HG02759 (cell line): ENCODE measurements around the gene TSC2.
"Not testable (repeated sequence)": the region's sequence is repeated elsewhere in the genome, so short reads cannot be mapped to it uniquely, and the experiment has no call there.

Experiments
- ATAC-seq: cut with Tn5 transposase; IDR thresholded peaks from one replicate; pipeline ENCODE4 v1.9.1; 2021; ENCODE audit warnings: mild to moderate bottlenecking, moderate library complexity; ENCODE audit not compliant: unreplicated experiment

Gene TSC2

GRCh38 chr16:2115591-2115973 is 67.8 kb downstream of the TSC2 start:
- no peak for ATAC-seq

- ATAC-seq = not testable (repeated sequence)
These were observed 68.6 kb downstream of the TSC2 start for GRCh38 chr16:2116428-2116827.

GRCh38 chr16:2117341-2117740 is 69.6 kb downstream of the TSC2 start:
- ATAC-seq = not testable (repeated sequence)

GRCh38 chr16:2117960-2118722 is 70.4 kb downstream of the TSC2 start:
- not testable (repeated sequence) for ATAC-seq

- not testable (repeated sequence) for ATAC-seq
These were observed 73.5 kb downstream of the TSC2 start for GRCh38 chr16:2121325-2121724.

GRCh38 chr16:2121853-2122252 is 74.1 kb downstream of the TSC2 start:
- ATAC-seq = no peak

GRCh38 chr16:2122429-2122828 is 74.6 kb downstream of the TSC2 start:
- ATAC-seq = no peak

- not testable (repeated sequence) for ATAC-seq
These were observed 75.3 kb downstream of the TSC2 start for GRCh38 chr16:2122934-2123683.

- ATAC-seq = not testable (repeated sequence)
These were observed 76.1 kb downstream of the TSC2 start for GRCh38 chr16:2123706-2124376.

GRCh38 chr16:2124377-2124693 is 76.5 kb downstream of the TSC2 start:
- not testable (repeated sequence) for ATAC-seq

- ATAC-seq = not testable (repeated sequence)
These were observed 77.1 kb downstream of the TSC2 start for GRCh38 chr16:2124694-2125444.

GRCh38 chr16:2125609-2126008 is 77.8 kb downstream of the TSC2 start:
- not testable (repeated sequence) for ATAC-seq

GRCh38 chr16:2126161-2126743 is 78.5 kb downstream of the TSC2 start:
- ATAC-seq = not testable (repeated sequence)

- ATAC-seq = not testable (repeated sequence)
These were observed 79.3 kb downstream of the TSC2 start for GRCh38 chr16:2126928-2127556.

GRCh38 chr16:2127630-2128280 is 80.0 kb downstream of the TSC2 start:
- not testable (repeated sequence) for ATAC-seq

GRCh38 chr16:2129251-2129650 is 81.5 kb downstream of the TSC2 start:
- ATAC-seq = not testable (repeated sequence)

- ATAC-seq = not testable (repeated sequence)
These were observed 82.2 kb downstream of the TSC2 start for GRCh38 chr16:2129890-2130447.

- not testable (repeated sequence) for ATAC-seq
These were observed 86.0 kb downstream of the TSC2 start for GRCh38 chr16:2133797-2134196.

- not testable (repeated sequence) for ATAC-seq
These were observed 87.3 kb downstream of the TSC2 start for GRCh38 chr16:2135071-2135470.
